Smooth muscle cell (in vitro differentiated cells): ENCODE results near the gene PROB1. TPM values are rescaled to one million over a fixed set of nuclear protein-coding genes. Genes with fewer than 3 reads are reported as not detected.
"Not testable (repeated sequence)": the region's sequence is repeated elsewhere in the genome, so short reads cannot be mapped to it uniquely, and the experiment has no call there.

Experiments used
- DNase-seq: peaks from one replicate; lab custom pipeline; 2025; ENCODE audit not compliant: unreplicated experiment; lab: John Stamatoyannopoulos, UW
- H2AFZ ChIP-seq: fragments of 200-600 bp; sonication (generic); 2 replicates; pipeline ENCODE4 v1.6.0; 2016; ENCODE audit warnings: antibody characterized with exemption, low read depth, mild to moderate bottlenecking
- H3F3A ChIP-seq: fragments of 200-600 bp; sonication (generic); 2 replicates; pipeline ENCODE4 v1.6.0; 2017; ENCODE audit warnings: antibody characterized with exemption, low read depth
- H3K27ac ChIP-seq: fragments of 200-600 bp; sonication (generic); 2 replicates; pipeline ENCODE4 v1.5.1; 2016; ENCODE audit warnings: low read depth, mild to moderate bottlenecking
- H3K27me3 ChIP-seq: fragments of 200-600 bp; sonication (generic); 2 replicates; pipeline ENCODE4 v1.6.1; 2016; ENCODE audit warnings: low read depth, mild to moderate bottlenecking
- H3K36me3 ChIP-seq: fragments of 200-600 bp; sonication (generic); 2 replicates; pipeline ENCODE4 v1.5.1; 2016; ENCODE audit warnings: low read depth
- H3K4me1 ChIP-seq: fragments of 200-600 bp; sonication (generic); 2 replicates; pipeline ENCODE4 v1.5.1; 2016; ENCODE audit warnings: low read depth
- H3K4me2 ChIP-seq: fragments of 200-600 bp; sonication (generic); 2 replicates; pipeline ENCODE4 v1.6.0; 2016; ENCODE audit warnings: mild to moderate bottlenecking
- H3K4me3 ChIP-seq: fragments of 200-600 bp; sonication (generic); 2 replicates; pipeline ENCODE4 v1.5.1; 2016; ENCODE audit warnings: mild to moderate bottlenecking
- H3K79me2 ChIP-seq: fragments of 200-600 bp; sonication (generic); 2 replicates; pipeline ENCODE4 v1.6.0; 2016; ENCODE audit warnings: low read depth, mild to moderate bottlenecking
- H3K9ac ChIP-seq: fragments of 200-600 bp; sonication (generic); 2 replicates; pipeline ENCODE4 v1.6.0; 2016; ENCODE audit warnings: low read depth
- H3K9me3 ChIP-seq: fragments of 200-600 bp; sonication (generic); replicated peaks from 2 replicates; pipeline ENCODE4 v1.5.1; 2016; ENCODE audit warnings: low read depth
- H4K20me1 ChIP-seq: fragments of 200-600 bp; sonication (generic); 2 replicates; pipeline ENCODE4 v1.6.0; 2016; ENCODE audit warnings: low read depth
- WGBS: methylation state at CpG from one replicate; pipeline ENCODE4 v1.1.7; 2016; ENCODE audit warnings: low lambda C conversion rate; 5-methylcytosine and 5-hydroxymethylcytosine counted together
- polyA plus RNA-seq: library from polyadenylated mRNA; unstranded; fragments of >200 nt; fragmentation: Nextera tagmentation; extraction: Ambion mirVana; gene quantifications from 2 replicates; pipeline ENCODE4 v1.2.1, GENCODE V29; 2016
- total RNA-seq: library from RNA; depleted of rRNA; stranded (reverse); fragments of >200 nt; gene quantifications from 2 replicates; pipeline ENCODE4 v1.2.3, GENCODE V29; 2014
- TF ChIP-seq, protein P1 (sequence below): fragments of 200-600 bp; sonication (generic); IDR thresholded peaks from 2 replicates; pipeline ENCODE4 v1.5.1; 2017; ENCODE audit warnings: borderline replicate concordance, mild to moderate bottlenecking, antibody characterized with exemption; ENCODE audit not compliant: insufficient read depth, poor library complexity, severe bottlenecking

Gene PROB1
- total and polyA plus RNA-seq, 2 experiments from 2014 or later: 0.90 to 3.8 TPM

DNA sequence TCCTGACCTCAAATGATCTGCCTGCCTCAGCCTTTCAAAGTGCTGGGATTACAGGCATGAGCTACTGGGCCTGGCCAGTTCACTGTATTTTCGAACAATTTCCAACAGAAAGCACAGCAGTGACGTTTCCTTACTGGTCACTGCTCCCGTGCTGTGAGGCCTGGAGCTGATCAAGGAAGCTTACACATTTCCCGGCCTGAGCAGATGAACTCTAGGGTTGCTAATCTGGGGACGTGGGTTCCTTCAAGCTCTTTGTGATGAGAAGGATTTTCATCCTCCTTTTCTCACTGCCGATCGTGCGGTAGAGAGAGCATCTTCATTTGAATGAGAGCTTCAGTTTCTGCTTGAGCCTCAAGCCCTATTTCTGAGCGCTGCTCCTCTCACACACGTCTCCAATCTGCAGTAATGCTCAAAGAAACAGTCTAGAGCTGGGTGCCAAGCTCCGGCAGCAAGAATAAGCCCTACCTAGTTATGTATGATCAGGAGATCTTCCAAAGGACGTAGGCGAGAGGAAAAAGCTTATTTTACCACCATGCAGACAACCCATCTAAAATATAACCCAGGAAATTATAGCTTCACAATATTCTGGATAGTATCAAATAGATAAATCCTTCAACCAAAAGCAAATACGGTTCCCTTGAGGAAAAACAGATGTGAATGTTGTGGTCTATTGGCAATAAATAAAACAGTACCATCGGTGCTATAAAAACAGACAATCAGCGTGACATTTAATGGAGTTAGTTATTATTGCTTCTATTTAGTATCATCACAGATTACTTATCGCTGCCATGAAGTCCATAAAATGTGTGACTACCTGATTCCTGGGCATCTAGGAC is 16.3 kb upstream of the PROB1 start:
- WGBS: 62% methylated on average over 17 of the region's 17 CpGs
- Histone ChIP-seq H3K4me2 (no peak overlapping the region), H3K4me3 (no peak overlapping the region), H3K9me3 (no peaks in the 10 kb centered on the region), H3F3A (no peaks in the 10 kb centered on the region), H3K4me1 (no peaks in the 10 kb centered on the region), H3K27me3 (no peaks in the 10 kb centered on the region), H3K79me2 (no peaks in the 10 kb centered on the region), H2AFZ (no peak overlapping the region), H4K20me1 (no peaks in the 10 kb centered on the region), H3K9ac (no peak overlapping the region), H3K36me3 (no peaks in the 10 kb centered on the region), H3K27ac (peak overlapping the region; percentile 51)
- no peak for DNase-seq
- TF ChIP-seq, protein P1, sequence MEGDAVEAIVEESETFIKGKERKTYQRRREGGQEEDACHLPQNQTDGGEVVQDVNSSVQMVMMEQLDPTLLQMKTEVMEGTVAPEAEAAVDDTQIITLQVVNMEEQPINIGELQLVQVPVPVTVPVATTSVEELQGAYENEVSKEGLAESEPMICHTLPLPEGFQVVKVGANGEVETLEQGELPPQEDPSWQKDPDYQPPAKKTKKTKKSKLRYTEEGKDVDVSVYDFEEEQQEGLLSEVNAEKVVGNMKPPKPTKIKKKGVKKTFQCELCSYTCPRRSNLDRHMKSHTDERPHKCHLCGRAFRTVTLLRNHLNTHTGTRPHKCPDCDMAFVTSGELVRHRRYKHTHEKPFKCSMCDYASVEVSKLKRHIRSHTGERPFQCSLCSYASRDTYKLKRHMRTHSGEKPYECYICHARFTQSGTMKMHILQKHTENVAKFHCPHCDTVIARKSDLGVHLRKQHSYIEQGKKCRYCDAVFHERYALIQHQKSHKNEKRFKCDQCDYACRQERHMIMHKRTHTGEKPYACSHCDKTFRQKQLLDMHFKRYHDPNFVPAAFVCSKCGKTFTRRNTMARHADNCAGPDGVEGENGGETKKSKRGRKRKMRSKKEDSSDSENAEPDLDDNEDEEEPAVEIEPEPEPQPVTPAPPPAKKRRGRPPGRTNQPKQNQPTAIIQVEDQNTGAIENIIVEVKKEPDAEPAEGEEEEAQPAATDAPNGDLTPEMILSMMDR: no peak

DNA sequence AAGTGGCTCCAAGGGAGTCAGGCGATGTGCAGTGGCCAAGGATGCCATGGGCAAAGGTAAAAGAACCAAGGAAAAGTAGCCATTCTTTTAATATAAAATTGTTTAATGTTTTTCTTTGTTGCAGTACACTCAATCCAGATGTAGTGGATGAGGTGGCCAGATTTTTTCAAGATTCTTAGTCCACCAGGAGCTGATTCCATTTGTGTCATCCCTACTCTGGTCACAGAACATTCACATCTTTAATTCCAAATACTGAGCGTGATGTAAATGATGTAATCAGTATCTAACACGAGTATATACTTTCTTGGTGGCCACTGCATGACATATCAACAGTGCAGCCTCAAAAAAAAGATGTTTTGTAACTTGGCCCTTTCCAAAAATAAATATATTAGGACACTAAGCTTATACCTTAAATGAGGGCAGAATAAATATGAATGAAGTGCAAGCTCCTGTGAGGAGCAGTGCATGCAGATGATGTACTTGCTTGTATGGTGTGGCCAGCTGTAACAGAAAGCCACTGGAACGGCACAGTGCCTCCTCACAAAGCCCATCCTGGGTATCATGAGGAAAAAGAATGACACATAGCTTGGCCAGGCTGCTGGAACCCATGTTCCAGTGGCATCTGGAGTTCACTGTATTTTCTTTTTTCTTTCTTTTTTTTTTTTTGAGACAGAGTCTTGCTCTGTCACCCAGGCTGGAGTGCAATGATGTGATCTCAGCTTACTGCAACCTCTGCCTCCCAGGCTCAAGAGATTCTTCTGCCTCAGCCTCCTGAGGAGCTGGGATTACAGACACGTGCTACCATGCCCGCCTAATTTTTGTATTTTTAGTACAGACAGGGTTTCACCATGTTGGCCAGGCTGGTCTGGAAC is 15.5 kb upstream of the PROB1 start:
- no peak overlapping the region for H3K4me3 ChIP-seq
- no peaks in the 10 kb centered on the region for H3K79me2 ChIP-seq
- TF ChIP-seq, protein P1: no peak
- H3K9ac ChIP-seq: no peak overlapping the region
- H3F3A ChIP-seq: no peaks in the 10 kb centered on the region
- no peaks in the 10 kb centered on the region for H3K36me3 ChIP-seq
- H3K27ac ChIP-seq: peak overlapping the region; percentile 51
- H3K27me3 ChIP-seq: no peaks in the 10 kb centered on the region
- H2AFZ ChIP-seq: no peak overlapping the region
- H3K4me2 ChIP-seq: no peak overlapping the region
- DNase-seq: no peak
- no peaks in the 10 kb centered on the region for H4K20me1 ChIP-seq
- WGBS: 71% methylated on average over 6 of the region's 6 CpGs
- no peaks in the 10 kb centered on the region for H3K9me3 ChIP-seq
- H3K4me1 ChIP-seq: no peaks in the 10 kb centered on the region

DNA sequence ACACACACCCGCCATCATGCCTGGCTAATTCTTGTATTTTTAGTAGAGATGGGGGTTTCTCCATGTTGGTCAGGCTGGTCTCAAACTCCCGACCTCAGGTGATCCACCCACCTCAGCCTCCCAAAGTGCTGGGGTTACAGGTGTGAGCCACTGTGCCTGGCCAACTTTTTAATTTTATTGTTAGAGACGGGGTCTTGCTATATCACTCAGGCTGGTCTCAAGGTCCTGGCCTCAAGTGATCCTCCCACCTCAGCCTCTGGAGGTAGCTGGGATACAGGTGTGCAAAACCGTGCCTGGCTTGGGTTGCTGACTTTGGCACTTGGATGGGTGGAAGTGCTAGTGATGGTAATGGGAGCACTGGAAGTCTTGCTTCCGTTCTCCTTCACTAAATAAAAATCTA is 14.2 kb upstream of the PROB1 start:
- DNase-seq: not testable (repeated sequence)

DNA sequence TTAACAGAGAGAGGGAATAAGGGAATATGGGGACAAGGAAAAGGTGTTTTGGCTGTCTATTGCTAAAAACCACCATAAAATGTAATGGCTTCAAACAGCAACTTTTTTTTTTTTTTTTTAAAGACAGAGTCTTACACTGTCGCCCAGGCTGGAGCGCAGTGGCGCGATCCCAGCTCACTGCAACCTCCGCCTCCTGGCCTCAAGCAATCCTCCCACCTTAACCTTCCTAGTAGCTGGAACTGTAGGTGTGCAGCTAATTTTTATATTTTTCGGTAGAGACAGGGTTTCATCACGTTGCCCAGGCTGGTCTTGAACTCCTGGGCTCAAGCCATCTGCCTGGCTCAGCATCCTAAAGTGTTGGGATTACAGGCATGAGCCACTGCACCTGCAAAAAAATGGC is 13.3 kb upstream of the PROB1 start:
- Histone ChIP-seq H3K27ac (no peak overlapping the region), H4K20me1 (no peaks in the 10 kb centered on the region), H2AFZ (no peak overlapping the region), H3K79me2 (no peaks in the 10 kb centered on the region), H3F3A (peaks cover 3% of the 10 kb centered on the region), H3K36me3 (no peaks in the 10 kb centered on the region), H3K4me1 (peaks cover 8% of the 10 kb centered on the region), H3K9me3 (no peaks in the 10 kb centered on the region), H3K27me3 (no peaks in the 10 kb centered on the region), H3K4me3 (no peak overlapping the region), H3K4me2 (no peak overlapping the region), H3K9ac (no peak overlapping the region)
- TF ChIP-seq, protein P1: no peak
- DNase-seq: no peak
- 97% methylated on average over 7 of the region's 7 CpGs for WGBS

More for the DNA sequence above, 14.2 kb upstream of the PROB1 start:
- H3K27ac ChIP-seq, H2AFZ ChIP-seq, H3K4me1 ChIP-seq, H3K27me3 ChIP-seq, H3K79me2 ChIP-seq, H3K36me3 ChIP-seq, H3K4me3 ChIP-seq, H3K9me3 ChIP-seq, H3F3A ChIP-seq, H4K20me1 ChIP-seq, H3K9ac ChIP-seq, H3K4me2 ChIP-seq: not testable (repeated sequence)
- 87% methylated on average over 5 of the region's 5 CpGs for WGBS
